B cell (primary cell): Measurements from ENCODE around the gene XPO6. TPM values are rescaled to one million over a fixed set of nuclear protein-coding genes. Genes with fewer than 3 reads are reported as not detected.

ENCODE experiments used
- ATAC-seq: fragments of 200-7000 bp; cut with Tn5 transposase; one replicate; pipeline ENCODE4 v1.10.0; 2021; ENCODE audit warnings: low read depth, mild to moderate bottlenecking, moderate number of reproducible peaks, moderate library complexity
- CTCF ChIA-PET: fragments of 350-600 bp; sonication (Branson Sonifier 250); formaldehyde crosslinking; loops from one replicate; lab custom pipeline; 2021; ENCODE audit warnings: antibody characterized with exemption, inconsistent platforms; lab: Charles Lee
- POLR2A ChIA-PET: fragments of 350-600 bp; sonication (Branson Sonifier 250); formaldehyde crosslinking; loops from one replicate; lab custom pipeline; 2021; ENCODE audit warnings: antibody characterized with exemption; lab: Charles Lee
- DNase-seq: peaks from one replicate; pipeline ENCODE4 v3.0.0; 2013
- H2AFZ ChIP-seq: 2 replicates; pipeline ENCODE4 v1.6.1; 2012; ENCODE audit warnings: mild to moderate bottlenecking, low read depth, low read length; ENCODE audit not compliant: insufficient read depth, poor library complexity, severe bottlenecking
- H3K27ac ChIP-seq, 2 donors: 1 replicate in 1 of 2; 2 replicates in 1 of 2; pipeline ENCODE4 v1.5.1; 2012 to 2013; ENCODE audit warnings: low read length in 2 of 2, mild to moderate bottlenecking in 2 of 2, moderate library complexity in 1 of 2
- H3K27me3 ChIP-seq, 4 experiments: fragments of 200-600 bp in 1 of 4; sonication (generic) in 1 of 4; replicated peaks in 1 of 4; 1 replicate in 2 of 4; 2 replicates in 2 of 4; pipeline versions ENCODE4 v1.6.1 to v1.7.0; 2013 to 2016; ENCODE audit warnings: low read length in 3 of 4, mild to moderate bottlenecking in 2 of 4, mixed read lengths in 1 of 4, moderate library complexity in 1 of 4; ENCODE audit not compliant: insufficient read depth in 4 of 4, control insufficient read depth in 3 of 4; ENCODE audit errors: control extremely low read depth in 1 of 4
- H3K36me3 ChIP-seq, 2 experiments: replicated peaks in 1 of 2; 1 replicate in 1 of 2; 2 replicates in 1 of 2; pipeline versions ENCODE4 v1.6.1 to v1.7.1; 2013; ENCODE audit warnings: low read length in 1 of 2; ENCODE audit not compliant: insufficient read depth in 2 of 2, control insufficient read depth in 1 of 2; ENCODE audit errors: control extremely low read depth in 1 of 2, extremely low read depth in 1 of 2
- H3K4me1 ChIP-seq, 2 donors: fragments of 200-600 bp in 1 of 2; sonication (generic) in 1 of 2; 1 replicate in 1 of 2; 2 replicates in 1 of 2; pipeline versions ENCODE4 v1.5.1 to v1.6.1; 2013 to 2017; ENCODE audit warnings: low read length in 2 of 2; ENCODE audit not compliant: control insufficient read depth in 2 of 2, insufficient read depth in 2 of 2
- H3K4me2 ChIP-seq: replicated peaks from 2 replicates; pipeline ENCODE3; 2012; ENCODE audit warnings: mild to moderate bottlenecking, low read depth, low read length; ENCODE audit not compliant: poor library complexity, severe bottlenecking
- H3K4me3 ChIP-seq, 5 experiments: fragments of 200-600 bp in 1 of 5; sonication (generic) in 1 of 5; 1 replicate in 3 of 5; 2 replicates in 2 of 5; pipeline versions ENCODE4 v1.5.1 to v1.7.0; 2011 to 2016; ENCODE audit warnings: low read length in 4 of 5, mild to moderate bottlenecking in 4 of 5, low read depth in 2 of 5, control low read depth in 1 of 5, moderate library complexity in 1 of 5; ENCODE audit not compliant: insufficient read depth in 1 of 5; ENCODE audit errors: control extremely low read depth in 1 of 5, extremely low read depth in 1 of 5
- H3K79me2 ChIP-seq: fragments of 200-600 bp; sonication (generic); one replicate; pipeline ENCODE4 v1.6.0; 2016; ENCODE audit warnings: low read length; ENCODE audit not compliant: control insufficient read depth, insufficient read depth
- H3K9ac ChIP-seq: fragments of 200-600 bp; sonication (generic); 2 replicates; pipeline ENCODE4 v1.6.1; 2017; ENCODE audit warnings: mild to moderate bottlenecking, low read length, moderate library complexity
- H3K9me3 ChIP-seq, 3 donors: one replicate each; pipeline versions ENCODE4 v1.6.1 to v1.7.1; 2013; ENCODE audit warnings: low read length in 2 of 3; ENCODE audit not compliant: control insufficient read depth in 2 of 3, insufficient read depth in 1 of 3; ENCODE audit errors: control extremely low read depth in 1 of 3
- H4K20me1 ChIP-seq: 2 replicates; pipeline ENCODE4 v1.6.0; 2012; ENCODE audit warnings: mild to moderate bottlenecking, low read length; ENCODE audit not compliant: insufficient read depth, control insufficient read depth, poor library complexity, severe bottlenecking
- H3K27ac Mint-ChIP-seq: one replicate; pipeline ENCODE4 v1.8.0; 2021; ENCODE audit warnings: mixed read lengths
- H3K27me3 Mint-ChIP-seq: one replicate; pipeline ENCODE4 v1.8.0; 2021; ENCODE audit warnings: mixed read lengths
- H3K4me1 Mint-ChIP-seq: one replicate; pipeline ENCODE4 v1.8.0; 2021; ENCODE audit warnings: mixed read lengths
- H3K4me3 Mint-ChIP-seq: one replicate; pipeline ENCODE4 v1.8.0; 2021; ENCODE audit warnings: mixed read lengths
- H3K9me3 Mint-ChIP-seq: one replicate; pipeline ENCODE4 v1.8.0; 2022; ENCODE audit warnings: mixed read lengths; ENCODE audit not compliant: insufficient read depth
- CTCF ChIP-seq: fragments of 200-600 bp; IDR thresholded peaks from one replicate; pipeline ENCODE4 v1.8.0; 2022; ENCODE audit warnings: antibody characterized with exemption, mild to moderate bottlenecking
- EZH2 ChIP-seq: IDR thresholded peaks from 2 replicates; pipeline ENCODE4 v1.6.1; 2012; ENCODE audit warnings: borderline replicate concordance, low read depth, mild to moderate bottlenecking, moderate library complexity, low read length; ENCODE audit not compliant: insufficient read depth, poor library complexity, severe bottlenecking
- WGBS: methylation state at CpG from one replicate; pipeline ENCODE4 v1.1.5; 2013; ENCODE audit warnings: missing lambda C conversion rate; ENCODE audit not compliant: insufficient coverage; 5-methylcytosine and 5-hydroxymethylcytosine counted together
- intact Hi-C: fragments of 100-400 bp; cut with micrococcal nuclease; formaldehyde crosslinking; loops from one replicate; pipeline ENCODE4 v1.10.0; 2022
- polyA plus RNA-seq: library from polyadenylated mRNA; depleted of rRNA; stranded (reverse); fragments of >200 nt; gene quantifications from 2 replicates; pipeline ENCODE4 v1.2.3, GENCODE V29; 2012
- total RNA-seq, 2 donors: library from RNA; stranded (reverse); fragments of 120-200 nt in 1 of 2; gene quantifications; 1 replicate in 1 of 2; 2 replicates in 1 of 2; pipeline versions ENCODE4 v1.2.3 to v1.2.4, GENCODE V29; 2013 to 2022

Gene XPO6
- total and polyA plus RNA-seq, 2 donors (not counting 1 experiment from before 2014, with no cell fraction given): 259 to 303 TPM

- Histone ChIP-seq H3K27ac (no peak overlapping the region), H3K4me3 (no peak overlapping the region), H2AFZ (no peak overlapping the region), H3K36me3 (peaks cover 2 to 98% of the 10 kb centered on the region in 2 experiments), H3K27me3 (no peaks in the 10 kb centered on the region), H3K4me2 (no peak overlapping the region), H3K4me1 (no peaks in the 10 kb centered on the region), H3K79me2 (peaks cover 92% of the 10 kb centered on the region), H4K20me1 (peaks cover 30% of the 10 kb centered on the region), H3K9me3 (no peaks in the 10 kb centered on the region), H3K9ac (no peak overlapping the region)
- DNase-seq: no peak
- Mint-ChIP-seq H3K9me3 (no peaks in the 10 kb centered on the region), H3K4me3 (no peak overlapping the region), H3K27me3 (no peaks in the 10 kb centered on the region), H3K4me1 (peaks cover 1% of the 10 kb centered on the region), H3K27ac (no peak overlapping the region)
- no peak for ATAC-seq
- ChIA-PET CTCF (interaction anchor here (0.7 to 1.8 kb wide), 4 partner anchors 8 to 59 kb away, joined by 3 to 4 read pairs (median 4); no protein-coding TSS in a partner anchor), POLR2A (no interaction called here)
- WGBS: 100% methylated on average over 3 of the region's 6 CpGs
- intact Hi-C loops: no loop called here
- TF ChIP-seq EZH2: no peak
- no peak for TF ChIP-seq CTCF
These were observed 80.6 kb downstream of the XPO6 start for GRCh38 chr16:28131181-28131580.

GRCh38 chr16:28130099-28131088 is 81.4 kb downstream of the XPO6 start:
- ChIA-PET CTCF (interaction anchor here (0.7 to 1.8 kb wide), 3 partner anchors 9 to 88 kb away, joined by 3 to 4 read pairs (median 3); no protein-coding TSS in a partner anchor), POLR2A (no interaction called here)
- DNase-seq (no peak), ATAC-seq (no peak)
- H3K4me1 Mint-ChIP-seq: no peaks in the 10 kb centered on the region
- H3K27ac ChIP-seq: no peak overlapping the region
- H3K9me3 ChIP-seq: no peaks in the 10 kb centered on the region
- H3K4me1 ChIP-seq: no peaks in the 10 kb centered on the region
- no peaks in the 10 kb centered on the region for H3K27me3 ChIP-seq
- no peak overlapping the region for H2AFZ ChIP-seq
- H3K79me2 ChIP-seq: peaks cover 84% of the 10 kb centered on the region
- H3K4me3 Mint-ChIP-seq: no peak overlapping the region
- no peaks in the 10 kb centered on the region for H3K9me3 Mint-ChIP-seq
- intact Hi-C loops: no loop called here
- H3K4me3 ChIP-seq: no peak overlapping the region
- peaks cover 2 to 99% of the 10 kb centered on the region in 2 experiments for H3K36me3 ChIP-seq
- H3K27ac Mint-ChIP-seq: no peak overlapping the region
- peaks cover 36% of the 10 kb centered on the region for H4K20me1 ChIP-seq
- WGBS: 96% methylated on average over 7 of the region's 11 CpGs
- H3K27me3 Mint-ChIP-seq: no peaks in the 10 kb centered on the region
- H3K4me2 ChIP-seq: no peak overlapping the region
- no peak overlapping the region for H3K9ac ChIP-seq
- no peak for TF ChIP-seq EZH2
